Subcutaneous adipose tissue (tissue), 4 donors: Measurements from ENCODE around the gene BCL7A. TPM values are rescaled to one million over a fixed set of nuclear protein-coding genes. Genes with fewer than 3 reads are reported as not detected.

Experiments
- total RNA-seq, 4 donors: library from RNA; depleted of rRNA; stranded (reverse); fragments of >200 nt; gene quantifications; one replicate each; pipeline ENCODE4 v1.1.0, GENCODE V29; 2016
- TF ChIP-seq, protein P1 (sequence below): fragments of 450-650 bp; IDR thresholded peaks from one replicate; pipeline ENCODE4 v1.5.1; 2016; ENCODE audit warnings: low read depth, mild to moderate bottlenecking, control low read depth, antibody characterized with exemption, moderate library complexity

The BCL7A gene
- total RNA-seq, 4 donors from 2014 or later: 2.1 to 7.3 (median 3.7) TPM

DNA sequence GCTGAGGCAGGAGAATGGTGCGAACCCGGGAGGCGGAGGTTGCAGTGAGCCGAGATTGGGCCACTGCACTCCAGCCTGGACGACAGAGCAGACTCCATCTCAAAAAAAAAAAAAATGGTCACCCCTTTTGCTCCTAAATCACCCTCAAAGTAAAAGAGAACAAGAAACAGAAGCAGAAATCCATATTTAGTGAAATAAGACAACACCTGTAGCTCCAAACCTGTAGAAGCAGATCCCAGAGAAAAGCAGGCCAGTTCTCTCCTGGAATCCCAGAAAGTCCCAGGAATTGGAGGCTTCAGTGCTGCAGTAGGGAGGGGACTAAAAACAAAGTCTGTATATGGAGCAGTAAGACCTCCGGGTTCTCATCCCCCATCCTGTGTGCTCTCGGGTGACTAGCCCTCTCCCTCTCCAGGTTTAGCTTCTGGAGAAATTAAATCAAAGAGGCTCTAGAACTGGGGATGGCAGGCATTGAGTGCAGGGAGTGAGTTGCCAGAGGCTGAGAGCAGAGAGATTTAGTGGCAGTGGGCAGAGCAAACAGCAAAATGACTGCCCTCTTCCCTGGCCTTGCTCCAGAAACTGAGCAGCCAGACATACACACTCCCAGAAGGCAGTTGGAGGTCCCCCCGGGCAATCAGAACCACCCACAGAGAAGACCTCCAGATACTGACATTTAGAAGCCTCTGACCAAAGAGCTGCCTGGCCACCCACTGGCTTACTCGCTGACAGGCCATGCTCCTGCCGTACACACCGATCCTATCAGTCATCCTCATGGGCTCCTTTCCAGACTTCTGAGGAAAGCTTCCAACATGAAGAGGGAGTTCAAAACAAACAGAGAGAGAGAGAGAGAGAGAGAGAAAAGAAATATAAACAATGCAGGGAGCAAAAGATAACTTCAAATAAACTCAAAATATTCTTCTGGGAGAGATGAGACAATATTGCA, 50.6 kb downstream of the BCL7A start:
- TF ChIP-seq, protein P1, sequence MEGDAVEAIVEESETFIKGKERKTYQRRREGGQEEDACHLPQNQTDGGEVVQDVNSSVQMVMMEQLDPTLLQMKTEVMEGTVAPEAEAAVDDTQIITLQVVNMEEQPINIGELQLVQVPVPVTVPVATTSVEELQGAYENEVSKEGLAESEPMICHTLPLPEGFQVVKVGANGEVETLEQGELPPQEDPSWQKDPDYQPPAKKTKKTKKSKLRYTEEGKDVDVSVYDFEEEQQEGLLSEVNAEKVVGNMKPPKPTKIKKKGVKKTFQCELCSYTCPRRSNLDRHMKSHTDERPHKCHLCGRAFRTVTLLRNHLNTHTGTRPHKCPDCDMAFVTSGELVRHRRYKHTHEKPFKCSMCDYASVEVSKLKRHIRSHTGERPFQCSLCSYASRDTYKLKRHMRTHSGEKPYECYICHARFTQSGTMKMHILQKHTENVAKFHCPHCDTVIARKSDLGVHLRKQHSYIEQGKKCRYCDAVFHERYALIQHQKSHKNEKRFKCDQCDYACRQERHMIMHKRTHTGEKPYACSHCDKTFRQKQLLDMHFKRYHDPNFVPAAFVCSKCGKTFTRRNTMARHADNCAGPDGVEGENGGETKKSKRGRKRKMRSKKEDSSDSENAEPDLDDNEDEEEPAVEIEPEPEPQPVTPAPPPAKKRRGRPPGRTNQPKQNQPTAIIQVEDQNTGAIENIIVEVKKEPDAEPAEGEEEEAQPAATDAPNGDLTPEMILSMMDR: no peak

DNA sequence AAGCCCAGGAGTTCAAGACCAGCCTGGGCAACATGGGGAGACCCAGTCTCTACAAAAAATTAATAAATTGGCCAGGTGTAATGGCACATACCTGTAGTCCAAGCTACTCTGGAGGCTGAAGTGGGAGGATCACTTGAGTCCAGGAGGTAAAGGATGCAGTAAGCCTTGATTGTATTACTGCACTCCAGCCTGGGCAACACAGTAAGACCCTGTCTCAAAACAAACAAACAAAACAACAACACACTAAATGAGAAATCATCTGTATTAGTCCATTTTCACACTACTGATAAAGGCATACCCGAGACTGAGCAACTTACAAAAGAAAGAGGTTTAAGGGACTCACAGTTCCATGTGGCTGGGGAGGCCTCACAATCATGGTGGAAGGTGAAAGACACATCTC, 52.1 kb downstream of the BCL7A start:
- TF ChIP-seq, protein P1: no peak

DNA sequence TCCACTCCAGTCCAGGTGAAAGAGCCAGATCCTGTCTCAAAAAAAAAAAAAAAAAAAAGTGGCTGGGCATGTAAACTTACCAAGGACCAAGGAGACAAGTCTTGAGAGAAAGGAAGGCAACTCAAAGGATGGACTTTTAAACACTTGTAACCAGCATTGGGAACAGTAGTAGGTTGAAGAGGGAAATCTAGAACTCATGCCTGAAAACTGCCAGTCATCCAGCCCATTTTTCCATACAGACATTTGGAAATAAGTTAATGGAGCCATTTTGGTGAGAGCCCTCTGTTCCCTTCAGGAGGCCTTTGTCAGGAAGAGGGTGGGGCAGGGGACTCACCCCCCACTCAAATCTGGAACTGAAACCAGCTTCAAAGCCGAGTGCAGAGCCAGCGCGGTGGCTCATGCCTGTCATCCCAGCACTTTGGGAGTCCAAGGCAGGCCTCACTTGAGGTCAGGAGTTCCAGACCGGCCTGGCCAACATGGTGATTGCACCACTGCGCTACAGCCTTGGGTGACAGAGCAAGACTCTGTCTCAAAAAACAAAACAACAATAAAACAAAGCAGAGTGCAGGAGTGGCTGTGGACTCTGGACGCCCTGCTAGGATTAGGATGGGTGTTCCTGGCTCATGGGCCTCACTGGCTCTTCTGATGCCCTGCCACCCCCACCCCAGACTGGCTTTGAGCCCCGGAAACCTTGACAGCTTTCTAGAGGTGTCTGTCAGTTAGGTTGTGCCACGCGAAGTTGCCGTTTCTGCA, 55.2 kb downstream of the BCL7A start:
- TF ChIP-seq, protein P1: no peak

DNA sequence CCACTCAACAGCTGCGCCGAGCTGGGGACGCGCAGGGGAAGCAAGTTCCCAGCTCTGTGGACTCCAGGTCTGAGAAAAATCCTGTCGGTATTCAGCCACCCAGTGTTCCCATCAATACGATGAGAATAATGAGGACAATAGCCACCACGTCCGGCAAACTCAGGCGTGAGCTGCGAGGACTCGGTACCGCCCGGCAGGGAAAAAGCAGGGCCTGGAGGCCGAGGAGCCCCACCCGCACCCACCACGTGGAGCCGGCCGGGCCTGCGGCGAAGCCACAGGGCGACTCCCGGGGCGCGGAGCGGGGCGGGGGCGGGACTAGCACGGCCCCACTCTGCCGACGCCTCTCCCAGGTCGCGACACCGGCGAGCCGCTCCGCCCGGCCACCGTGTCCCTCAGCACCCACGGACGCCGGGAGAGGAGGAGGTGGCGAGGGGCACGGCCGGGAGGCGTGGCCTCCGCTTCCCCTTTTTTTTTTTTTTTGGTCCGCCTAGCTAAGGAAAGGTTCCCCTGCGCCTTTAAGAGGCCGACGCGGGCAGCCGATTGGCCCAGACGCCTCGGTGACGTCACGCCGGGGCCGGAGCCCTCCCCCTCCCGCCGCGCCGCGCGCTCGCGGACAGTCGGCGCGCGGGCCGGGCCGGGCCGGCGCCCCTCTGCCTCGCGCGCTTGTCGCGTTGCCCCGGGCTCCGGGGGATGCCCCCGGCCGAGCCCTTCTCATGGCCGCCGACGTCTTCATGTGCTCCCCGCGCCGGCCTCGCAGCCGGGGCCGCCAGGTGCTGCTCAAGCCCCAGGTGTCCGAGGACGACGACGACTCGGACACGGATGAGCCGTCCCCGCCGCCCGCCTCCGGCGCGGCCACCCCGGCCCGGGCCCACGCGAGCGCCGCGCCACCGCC, 56.7 kb downstream of the BCL7A start, which contains the start of gene MLXIP:
Gene MLXIP (plus strand): TSS at position 616 of the 892 bp plus-strand sequence. CDS start 98 bp downstream, at position 714.
- TF ChIP-seq, protein P1: no peak

DNA sequence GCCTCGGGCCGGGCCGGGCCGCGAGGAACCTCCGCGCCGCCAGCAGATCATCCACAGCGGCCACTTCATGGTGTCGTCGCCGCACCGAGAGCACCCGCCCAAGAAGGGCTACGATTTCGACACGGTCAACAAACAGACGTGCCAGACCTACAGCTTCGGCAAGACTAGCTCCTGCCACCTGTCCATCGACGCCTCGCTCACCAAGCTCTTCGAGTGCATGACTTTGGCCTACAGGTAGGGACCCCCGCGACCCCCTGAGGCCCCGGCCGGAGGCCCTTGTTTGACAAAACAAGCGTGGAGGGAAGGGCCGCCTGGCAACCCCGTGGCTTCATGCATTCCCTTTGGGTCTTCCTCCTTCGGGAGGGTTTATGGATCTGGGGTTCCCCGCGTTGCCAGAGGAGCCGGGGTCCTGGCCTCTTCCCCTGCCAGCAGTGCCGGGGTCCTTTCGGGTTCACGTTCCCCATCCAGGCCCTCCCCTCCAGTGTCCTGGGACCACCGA, 57.4 kb downstream of the BCL7A start:
- TF ChIP-seq, protein P1: no peak

DNA sequence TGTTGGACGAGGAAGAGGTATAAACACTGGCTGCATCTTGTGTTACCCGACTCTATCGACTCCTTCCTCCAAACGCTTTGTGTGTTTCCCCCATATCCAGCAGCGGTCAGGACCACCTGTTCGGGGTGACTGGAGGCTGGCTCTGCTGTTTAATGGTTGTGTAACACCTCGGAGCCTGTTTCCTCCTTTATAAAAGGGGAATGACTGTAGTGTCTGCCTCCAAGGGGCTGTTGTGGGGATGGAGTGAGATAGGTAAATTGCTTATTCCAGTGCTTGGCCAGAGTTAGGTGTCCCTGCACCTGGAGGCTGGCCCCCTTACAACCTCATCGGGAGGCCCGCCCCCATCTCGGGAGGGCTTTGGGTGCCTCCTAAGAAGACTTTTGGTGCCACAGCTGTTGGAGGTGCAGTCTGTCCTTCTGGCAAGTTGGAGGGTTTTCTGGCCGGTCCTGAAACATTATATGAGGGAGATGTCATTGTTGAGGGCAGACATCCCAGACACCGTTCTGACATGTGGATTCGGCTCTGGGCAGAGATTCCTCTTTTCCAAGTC, 57.9 kb downstream of the BCL7A start:
- TF ChIP-seq, protein P1: no peak
